HepG2 (cell line): ENCODE data around the gene NUP54. TPM values are rescaled to one million over a fixed set of nuclear protein-coding genes. Genes with fewer than 3 reads are reported as not detected.

Experiments
- ATAC-seq: fragments of 200-7000 bp; cut with Tn5 transposase; 3 replicates; pipeline ENCODE4 v1.9.1; 2020; ENCODE audit warnings: mild to moderate bottlenecking, moderate library complexity
- BruUV-seq: library from RNA; stranded (reverse); fragments of 400-500 nt; replicated peaks from 2 replicates; lab custom pipeline; 2021; lab: Mats Ljungman, UMichigan
- CTCF ChIA-PET: fragments of 300-600 bp; formaldehyde crosslinking; extraction: SDS; loops from one replicate; lab custom pipeline; 2021; ENCODE audit warnings: low total read pairs, inconsistent platforms, low intra/inter-chr PET ratio; lab: Yijun Ruan, JAX
- POLR2A ChIA-PET: fragments of 350-600 bp; sonication (Branson Sonifier 250); formaldehyde crosslinking; loops from one replicate; lab custom pipeline; 2020; ENCODE audit warnings: antibody characterized with exemption, inconsistent platforms; lab: Yijun Ruan, JAX
- DNase-seq: peaks from one replicate; pipeline ENCODE4 v3.0.0-alpha.2; 2015; ENCODE audit warnings: low spot score
- FAIRE-seq: peaks from 3 replicates; lab custom pipeline; 2011; peaks lifted over from hg19 to GRCh38; lab: Jason Lieb, UNC
- H2AFZ ChIP-seq: one replicate; pipeline ENCODE4 v1.6.1; 2011; ENCODE audit warnings: low read length, inconsistent platforms
- H3K27ac ChIP-seq: fragments of 300-600 bp; 3 replicates; pipeline ENCODE4 v1.8.0; 2011; ENCODE audit warnings: mixed run types, mild to moderate bottlenecking, mixed read lengths, low read length, inconsistent platforms; ENCODE audit not compliant: insufficient read depth; ENCODE audit errors: extremely low read length
- H3K27me3 ChIP-seq, 2 experiments: fragments of 200-600 bp in 1 of 2; 2 replicates in 1 of 2; 3 replicates in 1 of 2; pipeline versions ENCODE4 v1.6.0 to v1.8.0; 2011; ENCODE audit warnings: low read length in 2 of 2, mild to moderate bottlenecking in 2 of 2, moderate library complexity in 2 of 2, inconsistent platforms in 1 of 2; ENCODE audit not compliant: insufficient read depth in 2 of 2, control insufficient read depth in 1 of 2
- H3K36me3 ChIP-seq, 2 experiments: fragments of 200-600 bp in 1 of 2; replicated peaks in 1 of 2; 2 replicates in 1 of 2; 3 replicates in 1 of 2; pipeline versions ENCODE4 v1.5.1 to v1.8.0; 2011; ENCODE audit warnings: low read length in 2 of 2, inconsistent platforms in 1 of 2; ENCODE audit not compliant: insufficient read depth in 2 of 2, control insufficient read depth in 1 of 2
- H3K4me1 ChIP-seq: 2 replicates; pipeline ENCODE4 v1.5.1; 2012; ENCODE audit warnings: low read length, inconsistent platforms; ENCODE audit not compliant: insufficient read depth
- H3K4me2 ChIP-seq: 2 replicates; pipeline ENCODE4 v1.6.0; 2011; ENCODE audit warnings: low read depth, low read length, inconsistent platforms
- H3K4me3 ChIP-seq, 3 experiments: fragments of 200-600 bp in 1 of 3; sonication (generic), shearing (Covaris generic) in 1 of 3; replicated peaks in 1 of 3; 2 replicates each; pipeline ENCODE4 v1.5.1; 2011 to 2016; ENCODE audit warnings: low read length in 3 of 3, inconsistent platforms in 2 of 3, low read depth in 2 of 3, mild to moderate bottlenecking in 2 of 3, control low read depth in 1 of 3, mixed read lengths in 1 of 3; ENCODE audit not compliant: insufficient read depth in 1 of 3
- H3K79me2 ChIP-seq: one replicate; pipeline ENCODE4 v1.6.1; 2011; ENCODE audit warnings: low read length, inconsistent platforms; ENCODE audit not compliant: insufficient read depth
- H3K9ac ChIP-seq: 2 replicates; pipeline ENCODE4 v1.6.0; 2011; ENCODE audit warnings: mild to moderate bottlenecking, low read depth, low read length, inconsistent platforms; ENCODE audit not compliant: insufficient read depth
- H3K9me3 ChIP-seq: 2 replicates; pipeline ENCODE4 v1.5.1; 2012; ENCODE audit warnings: mild to moderate bottlenecking, low read length
- H4K20me1 ChIP-seq: 2 replicates; pipeline ENCODE4 v1.6.0; 2011; ENCODE audit warnings: inconsistent platforms, mild to moderate bottlenecking, low read length, moderate library complexity; ENCODE audit not compliant: insufficient read depth
- BORCS8-MEF2B ChIP-seq: sonication (generic); formaldehyde crosslinking; IDR thresholded peaks from 2 replicates; pipeline ENCODE4 v1.8.0; 2022; ENCODE audit warnings: mild to moderate bottlenecking, missing genetic modification reagents
- CC2D1A ChIP-seq: sonication (generic); formaldehyde crosslinking; IDR thresholded peaks from 2 replicates; pipeline ENCODE4 v1.8.1; 2023; ENCODE audit warnings: mild to moderate bottlenecking, missing genetic modification reagents
- EED ChIP-seq: sonication (generic); formaldehyde crosslinking; IDR thresholded peaks from 2 replicates; pipeline ENCODE4 v1.5.0; 2020; ENCODE audit warnings: mild to moderate bottlenecking, missing genetic modification reagents
- NR1H2 ChIP-seq: sonication (generic); formaldehyde crosslinking; IDR thresholded peaks from 2 replicates; pipeline ENCODE4 v1.8.1; 2022; ENCODE audit warnings: low read depth, missing genetic modification reagents, borderline replicate concordance
- SP4 ChIP-seq: sonication (generic); formaldehyde crosslinking; IDR thresholded peaks from 2 replicates; pipeline ENCODE4 v1.8.1; 2023; ENCODE audit warnings: mild to moderate bottlenecking, missing genetic modification reagents
- YY1 ChIP-seq: IDR thresholded peaks from 2 replicates; pipeline ENCODE4 v1.6.1; 2011; ENCODE audit warnings: low read length, low read depth, moderate library complexity, mild to moderate bottlenecking; ENCODE audit not compliant: insufficient read depth, insufficient replicate concordance
- ZFX ChIP-seq: sonication (generic); formaldehyde crosslinking; IDR thresholded peaks from 2 replicates; pipeline ENCODE4 v1.4.0; 2020; ENCODE audit warnings: mild to moderate bottlenecking, low read depth, missing genetic modification reagents, moderate library complexity
- WGBS: methylation state at CpG from one replicate; pipeline ENCODE4 v1.1.6; 2017; ENCODE audit warnings: low lambda C conversion rate; 5-methylcytosine and 5-hydroxymethylcytosine counted together
- in situ Hi-C: cut with HindIII; loops from 2 replicates; pipeline ENCODE4 v1.10.0; 2017; ENCODE audit warnings: low pct_unique_long_range_greater_than_20kb; ENCODE audit not compliant: extremely low pct_ligation_motif_present
- intact Hi-C: fragments of 100-400 bp; cut with micrococcal nuclease; formaldehyde crosslinking; loops from one replicate; pipeline ENCODE4 v1.10.0; 2022; ENCODE audit not compliant: unreplicated experiment
- polyA plus RNA-seq, 8 experiments: library from polyadenylated mRNA; depleted of rRNA in 3 of 8; stranded (reverse) in 7 of 8; unstranded in 1 of 8; fragments of >200 nt; fragmentation: Illumina TruSeq in 4 of 8; extraction: Trizol in 4 of 8; gene quantifications; 2 replicates each; pipeline versions ENCODE4 v1.2.1 to v1.2.3, GENCODE V29; 2011 to 2016; ENCODE audit warnings: low read depth in 4 of 8, missing spikeins in 1 of 8, mixed read lengths in 1 of 8; ENCODE audit not compliant: insufficient read depth in 1 of 8
- total RNA-seq, 5 experiments: library from RNA; depleted of rRNA; stranded (reverse); fragments of >200 nt; fragmentation: Illumina TruSeq; extraction: Trizol; gene quantifications; 2 replicates each; pipeline ENCODE4 v1.2.3, GENCODE V29; 2016; ENCODE audit warnings: low read depth in 1 of 5

NUP54 gene
- total and polyA plus RNA-seq, 2 of the 13 experiments (the other 11 are each of a cell fraction or from before 2014, with no cell fraction given), result 36.1 to 69.3 TPM

DNA sequence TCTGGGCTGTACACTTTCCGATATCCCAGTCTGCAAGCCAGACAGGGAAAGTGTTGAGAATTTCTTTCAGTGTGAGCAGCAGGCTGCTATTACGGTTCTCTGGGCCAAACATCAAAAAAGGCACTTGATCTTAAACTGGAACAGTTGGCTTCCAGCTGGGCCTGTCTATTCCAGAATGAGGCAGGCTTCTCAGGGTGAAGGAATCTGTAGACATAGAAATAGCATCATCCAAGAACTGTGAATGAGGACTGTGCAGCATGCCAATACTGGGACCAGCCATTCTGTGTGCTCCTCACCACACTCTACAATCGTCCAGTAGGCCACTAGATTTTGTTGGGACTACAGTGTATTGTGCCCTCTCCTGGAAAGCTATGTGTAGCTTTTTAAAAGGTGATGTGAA is 42.5 kb downstream of the NUP54 start:
- Histone ChIP-seq H3K9me3 (no peaks in the 10 kb centered on the region), H3K36me3 (no peaks in the 10 kb centered on the region), H3K4me3 (no peak overlapping the region), H3K79me2 (no peaks in the 10 kb centered on the region), H4K20me1 (no peaks in the 10 kb centered on the region), H3K27me3 (no peaks in the 10 kb centered on the region), H3K4me2 (no peak overlapping the region), H3K9ac (no peak overlapping the region), H2AFZ (no peak overlapping the region), H3K4me1 (no peaks in the 10 kb centered on the region), H3K27ac (no peak overlapping the region)
- in situ Hi-C loops, result no loop called here
- DNase-seq (no peak), FAIRE-seq (no peak), ATAC-seq (peak; percentile 76)
- no TSS peak for BruUV-seq
- WGBS, result 18% methylated on average over 3 of the region's 3 CpGs
- CTCF ChIA-PET, result no interaction called here
- POLR2A ChIA-PET, result no interaction called here
- intact Hi-C loops, result no loop called here
- TF ChIP-seq EED, result no peak

DNA sequence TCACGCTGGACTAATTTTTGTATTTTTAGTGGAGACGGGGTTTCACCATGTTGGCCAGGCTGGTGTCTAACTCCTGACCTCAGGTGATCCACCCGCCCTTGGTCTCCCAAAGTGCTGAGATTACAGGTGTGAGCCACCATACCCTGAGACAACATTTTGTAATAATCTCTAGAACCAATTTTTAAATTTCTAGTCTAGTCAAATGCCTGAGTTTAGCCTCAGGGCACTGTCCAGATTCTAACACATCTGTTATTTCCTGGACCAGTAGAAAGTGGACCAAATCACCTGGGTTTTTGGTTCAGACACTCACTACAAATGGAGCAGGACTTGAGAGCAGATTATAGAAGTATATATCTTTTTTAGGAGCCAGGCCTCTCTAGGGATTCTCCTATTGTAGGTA is 52.1 kb downstream of the NUP54 start:
- Histone ChIP-seq H3K36me3 (no peaks in the 10 kb centered on the region), H3K79me2 (no peaks in the 10 kb centered on the region), H2AFZ (no peak overlapping the region), H3K4me3 (no peak overlapping the region), H3K9ac (no peak overlapping the region), H3K4me2 (no peak overlapping the region), H3K27me3 (0 out of 5 replicates have a peak, but pooled peaks cover 1 to 2% of the 10 kb centered on the region in 2 experiments), H4K20me1 (no peaks in the 10 kb centered on the region), H3K9me3 (no peaks in the 10 kb centered on the region), H3K4me1 (no peaks in the 10 kb centered on the region), H3K27ac (no peak overlapping the region)
- WGBS, result 68% methylated on average over 3 of the region's 3 CpGs
- intact Hi-C loops, result no loop called here
- no peak for TF ChIP-seq SP4 (CRISPR knock-in tag)
- no peak for TF ChIP-seq CC2D1A (CRISPR knock-in tag)
- TF ChIP-seq NR1H2 (CRISPR knock-in tag), result no peak
- no peak for TF ChIP-seq ZFX (CRISPR knock-in tag)
- no peak for TF ChIP-seq YY1
- TF ChIP-seq BORCS8-MEF2B (CRISPR knock-in tag), result no peak
- ChIA-PET CTCF (no interaction called here), POLR2A (no interaction called here)
- BruUV-seq, result no TSS peak
- ATAC-seq, result no peak
- in situ Hi-C loops, result no loop called here
- DNase-seq, result no peak
- FAIRE-seq, result no peak
